Kidney tubule cell (primary cell): ENCODE data around the gene SCGB3A1.

Experiments
- DNase-seq: peaks from one replicate; pipeline ENCODE4 v3.0.0-alpha.2; 2018; ENCODE audit warnings: low spot score

Gene SCGB3A1

DNA sequence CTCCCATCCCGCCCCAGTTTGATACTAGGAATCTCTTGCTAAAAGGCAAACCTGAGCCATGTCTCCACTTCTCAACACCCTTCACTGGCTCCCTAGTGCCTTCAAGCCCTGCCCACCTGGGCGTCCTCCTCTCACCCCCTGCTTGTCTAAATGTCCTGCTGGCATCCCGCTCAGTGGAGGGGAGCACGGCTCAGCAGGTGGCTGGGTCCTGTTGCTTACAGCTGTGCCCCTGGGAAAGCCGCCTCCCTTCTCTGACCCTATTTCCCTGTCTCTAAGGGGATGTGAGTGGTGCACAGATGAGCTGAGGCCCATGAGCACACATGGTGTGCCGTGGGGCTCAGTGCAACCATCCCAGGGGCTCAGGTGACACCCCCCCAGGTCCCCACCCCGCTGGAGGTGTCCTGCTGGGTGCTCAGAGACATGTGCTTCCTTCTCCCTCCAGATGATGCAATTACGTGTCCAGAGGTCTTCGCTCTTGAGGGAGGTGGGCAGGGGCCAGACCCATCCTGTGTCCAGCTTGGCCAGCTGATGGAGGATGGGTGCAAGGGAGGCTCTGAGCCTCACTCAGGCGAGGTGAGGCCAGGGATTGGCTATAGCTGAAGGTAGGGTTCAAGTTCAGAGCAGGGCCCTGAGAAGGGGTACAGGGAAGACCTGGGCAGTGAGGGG lies 34.0 kb upstream of the SCGB3A1 start:
- DNase-seq: no peak

DNA sequence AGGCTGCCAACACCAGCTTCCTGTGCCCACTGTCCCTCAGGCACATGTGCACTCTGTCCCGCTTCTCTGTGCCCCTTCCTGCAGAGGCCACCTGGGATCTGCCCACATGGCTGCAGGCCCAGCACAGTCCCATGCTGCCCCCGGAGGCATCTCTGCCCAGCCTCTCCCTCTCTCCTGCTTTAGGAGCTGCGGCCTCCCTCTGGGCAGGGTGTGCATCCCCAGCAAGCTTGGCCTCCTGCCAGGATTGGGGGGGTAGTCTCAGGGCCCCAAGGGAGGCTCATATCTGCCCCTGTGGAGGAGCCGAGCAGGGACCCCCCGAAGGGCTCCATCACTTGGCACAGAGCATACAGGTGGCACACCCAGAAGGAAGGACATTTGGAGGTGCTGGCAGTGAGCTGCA lies 33.3 kb upstream of the SCGB3A1 start:
- DNase-seq: no peak

DNA sequence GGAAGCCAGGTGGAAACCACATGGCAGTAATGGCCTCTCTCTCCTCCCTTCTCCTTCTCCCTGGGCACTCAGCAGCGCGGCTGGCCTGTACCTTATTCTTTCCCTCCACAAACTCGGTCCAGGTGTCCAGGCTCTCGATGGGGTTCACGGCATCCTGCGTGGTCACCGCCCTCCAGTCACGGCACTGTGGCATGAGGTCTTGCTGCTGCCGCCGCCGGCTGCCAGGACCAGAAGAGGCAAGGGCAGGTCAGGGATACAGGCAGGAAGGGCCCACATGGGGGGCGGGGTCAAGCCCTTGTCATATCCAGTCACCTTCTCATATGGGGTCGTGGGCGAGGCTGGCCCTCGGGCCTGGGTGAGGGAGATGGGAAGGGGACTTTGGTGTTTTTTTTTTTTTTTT lies 32.5 kb upstream of the SCGB3A1 start:
- DNase-seq: no peak

DNA sequence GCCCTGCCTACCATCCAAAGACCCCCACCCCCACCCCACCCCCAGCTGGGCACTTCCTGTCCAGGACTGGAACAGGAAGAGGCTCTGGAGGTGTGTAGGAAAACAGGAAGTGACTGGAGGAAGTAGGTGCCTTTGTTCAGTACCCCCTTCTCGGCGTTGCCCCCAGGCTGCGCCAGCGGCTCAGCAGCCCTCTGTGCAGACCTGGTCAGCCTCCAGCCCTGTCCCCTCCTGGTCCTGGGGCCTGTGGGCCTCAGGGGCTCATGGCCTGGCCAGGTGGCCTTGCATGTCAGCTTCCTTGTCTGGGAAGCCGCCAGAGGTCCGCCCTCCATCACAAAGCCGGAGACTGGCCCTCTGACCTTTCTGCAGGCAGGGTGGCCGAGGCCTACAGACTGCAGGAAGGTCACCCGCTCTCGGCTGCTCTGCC lies 32.1 kb upstream of the SCGB3A1 start:
- no peak for DNase-seq

DNA sequence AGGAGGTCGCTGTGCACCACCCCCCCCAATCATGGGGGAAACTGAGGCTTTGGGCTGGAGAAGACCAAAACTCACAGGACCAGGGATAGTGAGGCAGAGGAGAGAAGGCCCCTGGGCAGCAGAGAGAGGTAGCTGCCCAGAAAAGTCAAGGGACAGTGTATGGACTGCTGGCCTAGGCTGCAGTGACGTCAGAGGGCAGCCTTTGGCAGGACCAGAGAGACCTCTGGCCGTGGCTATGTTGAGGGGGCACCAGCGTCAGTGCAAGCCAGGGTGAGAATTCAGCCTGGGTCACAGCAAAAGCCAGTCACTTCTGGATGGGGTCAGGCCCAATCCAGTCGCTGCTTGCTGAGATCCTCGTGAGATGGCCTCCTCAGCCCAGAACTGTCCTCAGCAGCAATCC lies 31.6 kb upstream of the SCGB3A1 start:
- no peak for DNase-seq

DNA sequence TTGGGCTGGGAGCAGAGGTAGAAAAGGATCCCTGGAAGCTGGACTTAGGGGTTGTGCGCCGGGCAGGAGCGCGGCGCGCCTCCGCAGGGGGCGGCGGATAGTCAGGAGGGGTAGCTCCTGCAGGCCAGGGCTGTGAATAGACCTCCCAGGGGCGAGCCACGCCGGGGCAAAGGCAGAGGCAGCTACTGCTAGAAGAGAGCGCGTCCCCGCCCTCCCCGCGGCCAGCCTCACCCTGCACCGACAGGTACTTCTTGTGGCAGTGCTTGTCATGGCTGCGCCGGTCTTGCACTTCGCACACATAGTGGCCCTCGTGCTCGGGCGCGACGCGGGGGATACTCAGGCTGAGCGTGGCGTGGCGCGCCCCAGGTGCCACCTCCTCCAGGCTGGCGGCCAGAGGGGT lies 30.0 kb upstream of the SCGB3A1 start:
- DNase-seq: no peak

DNA sequence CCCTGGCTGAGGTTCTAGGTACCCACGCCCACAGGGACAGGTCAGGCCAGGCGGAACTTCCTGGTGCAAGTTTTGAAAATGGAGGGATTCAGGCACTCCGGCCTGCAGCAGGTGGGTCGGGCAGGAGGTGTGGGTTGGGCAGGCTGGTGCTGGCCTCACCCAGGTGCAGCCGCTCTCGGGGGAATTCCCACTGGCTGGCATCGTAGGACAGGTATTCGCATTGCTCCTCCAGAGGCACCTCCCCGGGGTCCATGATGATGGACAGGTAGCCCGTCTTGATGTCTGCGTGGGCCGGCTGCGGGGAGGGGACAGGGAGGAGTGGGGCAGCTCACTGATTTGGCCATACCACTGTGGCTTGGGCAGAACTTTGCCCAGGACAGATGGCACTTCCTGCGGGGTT lies 28.7 kb upstream of the SCGB3A1 start:
- no peak for DNase-seq

DNA sequence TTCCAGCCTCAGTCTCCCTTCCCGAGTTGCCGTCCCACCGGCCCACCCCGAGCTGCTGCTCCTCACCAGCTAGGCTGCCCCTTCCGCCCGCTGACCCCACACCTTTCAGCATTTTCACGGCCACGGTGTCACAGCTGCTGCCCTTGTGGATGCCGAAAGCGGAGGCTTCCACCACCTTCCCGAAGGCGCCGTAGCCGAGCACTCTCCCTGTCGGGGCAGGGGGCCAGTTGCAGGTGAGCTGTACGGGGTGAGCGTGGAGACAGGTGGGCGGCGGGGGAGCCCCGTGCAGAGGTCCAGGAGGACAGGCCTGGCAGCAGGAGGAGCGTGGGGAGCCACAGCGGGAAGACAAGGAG lies 28.2 kb upstream of the SCGB3A1 start:
- DNase-seq: no peak

DNA sequence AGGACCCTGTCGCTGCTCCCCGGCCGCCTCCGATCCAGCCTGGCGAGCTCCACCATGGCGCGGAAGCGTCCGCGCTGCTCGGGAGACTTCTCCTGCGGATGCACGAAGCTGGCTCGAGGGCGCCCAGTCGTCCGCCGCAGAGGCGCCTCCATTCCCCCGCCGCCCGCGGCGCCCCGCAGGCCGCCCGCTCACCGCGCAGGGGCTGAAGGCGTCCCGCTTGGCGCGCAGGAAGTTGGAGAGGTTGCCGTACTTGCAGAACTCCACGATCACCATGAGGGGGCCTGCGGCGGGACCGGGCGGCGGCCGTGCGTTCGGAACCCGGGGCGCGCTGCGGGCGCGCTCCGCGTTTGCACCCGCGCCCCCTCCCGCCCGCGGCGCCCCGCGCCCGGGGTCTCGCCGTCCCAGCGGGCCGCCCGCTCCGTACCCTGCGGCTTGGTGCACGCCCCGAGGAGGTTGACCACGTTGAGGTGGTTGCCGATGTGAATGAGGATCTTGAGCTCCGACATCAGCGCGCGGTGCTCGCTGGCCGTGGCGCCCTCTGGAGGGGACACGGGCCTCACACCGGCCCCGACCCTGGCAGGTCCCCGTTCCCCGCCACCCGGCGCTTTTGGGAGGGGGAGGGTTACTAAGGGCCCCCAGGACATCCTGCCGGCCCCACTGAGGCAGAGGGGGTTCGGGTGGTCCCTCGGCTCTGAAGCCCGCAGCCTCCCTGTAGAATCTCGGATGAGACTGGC lies 27.7 kb upstream of the SCGB3A1 start:
- DNase-seq: peak; percentile 57

DNA sequence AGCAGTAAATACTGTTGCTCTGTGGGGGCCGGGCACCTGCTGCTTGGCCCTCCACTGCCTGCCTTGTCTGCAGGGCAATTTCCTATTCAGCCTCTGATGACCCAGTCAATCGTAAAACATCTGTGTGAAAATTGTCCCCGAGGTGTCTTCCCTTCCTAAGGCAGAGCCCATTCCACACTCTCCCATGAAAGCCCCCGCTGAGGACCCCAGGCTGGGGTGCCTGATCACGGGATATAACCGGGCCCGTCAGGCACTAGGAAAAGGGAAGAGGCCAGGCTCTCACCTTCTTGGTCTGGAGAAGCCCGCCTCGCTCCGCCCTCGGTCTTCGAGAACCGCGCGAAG lies 27.2 kb upstream of the SCGB3A1 start:
- no peak for DNase-seq

DNA sequence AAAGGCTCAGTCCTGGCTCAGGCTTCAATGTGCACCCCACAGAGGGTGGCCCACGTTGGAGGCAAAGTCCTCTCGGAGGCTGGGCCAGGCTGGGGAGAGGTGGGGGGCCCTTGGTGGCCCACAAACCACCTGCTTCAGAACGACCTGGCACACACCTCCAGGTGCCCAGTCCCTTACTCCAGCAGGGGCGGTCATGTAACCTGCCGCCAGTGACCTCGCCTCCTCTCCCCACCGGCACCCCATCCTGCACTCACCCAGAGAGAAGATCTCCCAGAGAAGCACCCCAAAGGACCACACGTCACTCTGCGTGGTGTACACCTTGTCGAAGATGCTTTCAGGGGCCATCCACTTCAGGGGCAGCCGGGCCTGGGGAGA lies 22.5 kb upstream of the SCGB3A1 start:
- no peak for DNase-seq

DNA sequence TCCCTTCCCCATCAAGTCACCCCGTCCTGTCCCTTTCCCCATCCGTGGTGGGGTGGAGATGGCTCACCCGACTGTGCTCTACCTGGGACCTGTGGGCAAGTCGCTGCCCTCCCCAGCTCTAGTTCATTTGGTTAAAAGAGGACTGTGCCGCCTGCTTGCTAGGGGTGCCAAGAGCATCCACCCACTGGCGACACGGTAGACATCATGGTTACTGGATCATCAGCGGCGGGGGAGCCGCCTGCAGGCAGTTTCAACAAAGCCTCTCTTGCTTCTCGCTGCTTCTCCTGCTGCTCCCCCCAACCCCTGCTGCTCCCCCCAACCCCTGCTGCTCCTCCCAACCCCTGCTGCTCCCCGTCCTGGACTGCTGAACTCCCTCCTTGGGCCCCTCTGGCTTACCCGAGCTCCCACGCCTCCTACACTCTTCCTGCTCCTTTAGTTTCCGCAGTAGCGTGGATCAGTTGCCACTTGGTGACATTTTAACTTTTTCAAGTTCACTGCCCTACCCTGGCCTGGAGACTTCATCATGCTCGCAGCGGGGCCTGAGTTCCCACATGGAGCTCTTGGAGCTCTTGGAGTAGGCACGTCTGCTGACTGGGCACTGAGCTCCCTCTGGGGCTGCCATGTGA lies 22.0 kb upstream of the SCGB3A1 start:
- no peak for DNase-seq

DNA sequence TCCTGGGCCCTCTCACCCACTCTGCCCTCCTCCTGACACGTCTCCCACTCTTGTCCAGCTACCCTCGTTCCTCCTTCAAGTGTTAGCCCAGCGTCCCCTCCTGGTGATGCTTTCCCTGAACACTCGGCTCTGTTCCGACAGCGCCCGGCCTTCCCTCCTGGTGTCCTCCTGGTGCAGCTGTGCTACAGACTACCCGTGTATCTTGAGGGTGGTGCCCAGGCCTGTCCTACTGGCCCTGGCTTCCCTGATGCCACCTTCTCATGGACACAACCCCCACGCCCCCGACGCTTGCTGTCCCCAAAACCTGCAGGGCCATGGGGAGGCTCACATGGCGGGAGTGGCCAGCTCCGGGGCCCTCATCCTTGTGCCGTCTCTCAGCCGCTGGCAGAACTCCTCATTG lies 21.4 kb upstream of the SCGB3A1 start:
- no peak for DNase-seq

DNA sequence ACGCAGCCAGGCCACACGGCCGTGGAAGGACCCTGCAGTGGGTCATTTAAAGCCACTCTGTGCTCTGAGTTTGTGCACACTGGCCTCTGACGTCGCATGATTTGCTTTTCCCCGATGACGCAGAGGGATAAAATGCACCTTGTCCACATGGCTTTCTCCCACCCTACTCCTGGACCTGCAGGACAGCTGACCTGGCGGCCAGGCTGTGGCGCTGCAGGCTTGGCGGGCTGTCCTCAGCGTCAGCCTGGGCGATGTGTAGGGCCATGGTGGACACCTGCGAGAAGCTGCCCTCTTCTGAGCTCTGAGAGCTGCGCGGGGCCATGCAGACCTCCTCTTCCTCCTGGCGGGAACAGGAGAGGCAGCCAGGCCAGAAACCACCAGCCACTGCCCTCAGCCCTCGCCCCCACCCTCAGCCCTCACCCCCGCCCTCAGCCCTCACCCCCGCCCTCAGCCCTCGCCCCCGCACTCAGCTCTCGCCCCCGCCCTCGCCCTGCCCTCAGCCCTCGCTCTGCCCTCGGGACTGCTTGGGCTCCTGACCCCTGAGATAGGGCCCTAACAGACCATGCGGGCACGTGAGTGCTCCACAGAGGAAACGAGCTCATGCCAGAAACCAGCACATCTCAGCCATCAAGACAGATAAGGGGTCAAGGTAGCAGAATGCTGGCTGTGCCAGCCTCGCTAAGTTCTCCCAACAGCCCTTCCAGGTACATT lies 20.0 kb upstream of the SCGB3A1 start:
- no peak for DNase-seq

DNA sequence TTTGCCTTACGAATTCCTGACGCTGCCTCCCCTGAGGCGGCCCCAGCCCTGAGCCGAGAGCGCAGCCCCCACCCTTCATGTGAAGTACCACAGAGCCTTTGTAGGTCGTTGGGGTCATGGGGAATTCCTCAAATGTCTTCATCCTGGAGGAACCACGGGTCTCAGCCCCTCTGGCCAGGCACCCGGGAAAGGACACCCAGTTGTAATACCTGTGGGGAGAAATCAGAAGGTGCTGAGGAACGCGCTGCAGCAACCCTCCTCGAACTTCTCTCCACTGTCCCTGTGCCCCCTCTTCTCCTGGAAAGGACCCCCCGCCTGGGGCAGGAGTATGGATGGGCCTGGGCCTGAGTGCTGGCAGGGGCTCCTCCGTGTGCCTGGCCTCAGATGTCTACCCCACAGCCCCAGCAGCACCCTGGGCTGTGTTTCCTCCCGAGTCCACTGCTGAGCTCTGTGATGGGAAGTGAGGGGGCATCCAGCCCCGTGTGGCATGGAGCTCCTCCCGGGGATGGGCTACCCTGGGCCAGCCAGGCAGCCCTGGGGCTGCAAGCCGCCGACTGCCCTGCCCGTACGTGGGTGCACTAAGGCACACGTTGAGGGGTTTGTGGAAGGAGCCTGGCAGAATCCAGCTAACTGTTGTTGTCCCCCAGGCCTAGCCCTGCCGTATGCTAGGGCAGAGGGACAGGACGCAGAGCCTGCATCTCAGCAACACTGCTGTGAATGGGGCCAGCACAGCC lies 18.7 kb upstream of the SCGB3A1 start:
- DNase-seq: no peak

DNA sequence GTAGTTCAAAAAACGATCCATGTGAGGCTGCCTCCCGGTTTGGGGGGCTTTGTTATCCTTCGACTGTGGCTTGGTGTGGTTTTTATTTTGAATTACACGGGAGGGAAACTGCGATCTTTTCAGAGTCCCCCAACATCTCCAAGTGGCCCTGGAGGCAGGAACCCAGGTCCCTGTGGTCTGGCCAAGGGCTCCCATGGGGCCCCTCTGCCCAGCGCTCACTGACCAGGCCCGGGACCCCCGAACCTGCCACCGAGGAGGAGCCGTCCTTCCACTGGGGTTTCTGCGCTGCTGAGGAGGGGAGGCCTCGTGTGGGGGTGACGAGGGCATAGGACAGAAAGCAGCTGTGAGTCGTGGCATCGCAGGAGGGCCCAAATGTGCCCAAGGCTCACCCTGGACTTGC lies 18.1 kb upstream of the SCGB3A1 start:
- no peak for DNase-seq

DNA sequence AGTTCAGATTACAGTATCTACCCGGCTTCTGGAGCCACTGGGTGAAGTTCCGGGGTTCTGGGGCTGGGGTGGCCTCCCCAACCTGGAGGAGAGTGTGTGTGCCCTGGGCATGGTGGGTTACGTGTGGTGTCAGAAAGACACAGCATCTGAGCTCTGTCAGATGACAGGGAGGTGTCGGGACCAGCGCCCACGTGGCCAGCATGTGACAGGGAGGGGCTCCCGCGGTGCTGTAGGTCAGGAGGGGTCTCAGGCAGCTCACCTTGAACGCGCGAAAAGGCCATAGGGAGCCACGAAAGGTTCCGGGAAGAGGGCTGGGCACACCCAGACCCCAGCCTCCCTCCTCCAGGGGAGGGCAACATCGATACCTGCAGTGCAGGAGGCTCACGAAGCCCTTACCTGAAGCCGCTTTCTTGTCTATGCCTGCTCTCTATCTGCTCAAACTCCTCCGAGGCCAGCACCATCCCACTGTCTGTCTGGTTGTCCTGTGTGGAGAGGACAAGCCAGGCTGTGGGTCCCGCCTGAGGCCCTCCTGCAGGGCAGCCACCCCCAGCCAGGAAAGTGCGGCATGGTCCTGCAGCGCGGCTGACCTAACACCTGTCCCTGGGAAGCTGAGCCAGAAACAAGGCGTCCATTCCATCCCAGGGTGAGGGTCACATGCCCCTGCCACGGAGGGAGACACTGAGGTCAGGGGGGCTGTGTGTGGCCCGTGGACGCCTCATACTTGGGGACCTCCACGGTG lies 17.4 kb upstream of the SCGB3A1 start:
- DNase-seq: no peak

DNA sequence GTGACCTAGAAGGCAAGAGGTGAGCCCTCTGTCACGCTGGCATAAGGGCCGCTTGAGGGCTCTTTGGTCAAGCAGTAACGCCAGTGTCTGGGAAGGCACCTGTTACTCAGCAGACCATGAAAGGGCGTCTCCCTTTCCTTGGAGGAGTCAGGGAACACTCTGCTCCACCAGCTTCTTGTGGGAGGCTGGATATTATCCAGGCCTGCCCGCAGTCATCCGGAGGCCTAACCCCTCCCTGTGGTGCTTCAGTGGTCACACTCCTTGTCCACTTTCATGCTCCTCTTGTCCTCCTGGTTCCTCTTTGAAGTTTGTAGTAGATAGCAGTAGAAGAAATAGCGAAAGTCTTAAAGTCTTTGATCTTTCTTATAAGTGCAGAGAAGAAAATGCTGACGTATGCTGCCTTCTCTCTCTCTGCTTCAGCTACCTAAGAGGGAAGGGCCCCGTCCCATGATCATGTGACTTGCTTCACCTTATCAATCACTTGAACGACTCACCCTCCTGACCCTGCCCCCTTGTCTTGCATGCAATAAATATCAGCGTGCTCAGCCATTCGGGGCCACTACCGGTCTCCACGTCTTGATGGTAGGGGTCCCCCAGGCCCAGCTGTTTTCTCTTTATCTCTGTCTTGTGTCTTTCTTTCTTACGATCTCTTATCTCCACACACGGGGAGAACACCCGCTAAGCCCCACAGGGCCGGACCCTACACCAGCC lies 16.7 kb upstream of the SCGB3A1 start:
- peak; percentile 57 for DNase-seq

DNA sequence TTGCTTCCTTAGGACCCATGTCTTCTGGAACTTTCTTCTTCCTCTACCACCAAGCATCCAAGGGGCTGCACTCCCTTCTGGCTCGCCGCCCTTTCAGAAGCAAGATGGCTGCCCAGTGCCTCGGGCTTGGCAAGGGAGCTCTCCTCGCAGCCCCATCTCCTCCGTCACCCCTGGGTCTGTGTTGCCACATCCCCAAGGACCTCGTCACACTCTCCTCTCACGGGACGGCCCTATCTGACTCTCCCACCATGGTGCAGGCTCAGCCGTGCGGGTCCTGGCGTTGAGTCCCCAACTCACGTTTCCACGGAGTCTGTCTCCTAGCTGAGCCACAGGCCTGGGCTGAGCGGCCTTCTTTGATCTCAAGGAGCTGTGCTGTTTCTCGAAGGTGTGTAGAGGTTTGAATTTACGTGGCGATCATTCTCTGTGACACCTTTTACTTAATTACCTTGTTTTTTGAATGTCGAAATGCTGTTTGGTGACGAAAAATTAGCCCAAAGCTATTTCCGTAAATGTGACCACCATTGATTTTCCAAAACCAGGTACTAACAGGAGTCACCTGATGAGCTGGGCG lies 15.0 kb upstream of the SCGB3A1 start:
- no peak for DNase-seq

DNA sequence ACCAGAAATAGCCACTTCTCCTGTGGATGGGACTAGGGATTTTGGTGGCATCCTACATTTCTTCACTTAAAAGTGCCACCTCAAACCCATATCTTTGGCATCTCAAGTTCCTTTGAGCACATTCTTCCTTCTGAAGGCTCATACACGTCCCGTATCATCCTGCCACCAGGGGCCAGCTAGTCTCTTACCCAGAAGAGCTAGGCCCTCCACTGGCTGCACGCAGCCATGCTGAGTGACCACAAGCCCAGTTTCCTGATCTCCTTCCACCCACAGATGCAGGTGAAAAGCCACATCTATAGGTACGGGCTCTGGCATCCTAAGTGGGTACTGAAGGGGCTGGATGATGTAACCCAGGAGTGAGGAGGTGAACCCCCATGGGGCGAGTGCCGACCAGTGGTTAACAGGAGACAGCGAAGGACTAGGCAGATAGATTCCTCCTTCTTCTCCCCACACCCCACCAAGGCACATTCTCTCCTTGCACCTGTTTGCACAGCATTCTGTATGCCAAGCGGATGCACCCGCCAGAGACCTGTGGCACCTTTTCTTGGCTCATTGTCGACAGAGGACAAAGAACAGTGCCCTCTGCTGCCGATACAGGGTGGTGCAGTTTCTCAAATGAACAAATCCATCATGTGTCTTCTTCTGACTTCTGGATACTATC lies 14.4 kb upstream of the SCGB3A1 start:
- peak; percentile 63 for DNase-seq
